Measurements from ENCODE around the gene ATP2A3.
"Not testable (repeated sequence)": the region's sequence is repeated elsewhere in the genome, so short reads cannot be mapped to it uniquely, and the experiment has no call there.

Gene ATP2A3

GRCh38 chr17:3991699-3992098, 27.5 kb upstream of the ATP2A3 start:
- DNase-seq (ENCODE audit: low read depth) = not testable (repeated sequence)

- DNase-seq (ENCODE audit: low read depth) = no peak
These were observed 26.3 kb upstream of the ATP2A3 start for GRCh38 chr17:3990386-3991127.

GRCh38 chr17:3989041-3989886, 25.0 kb upstream of the ATP2A3 start:
- DNase-seq (ENCODE audit: low read depth) = no peak

DNA sequence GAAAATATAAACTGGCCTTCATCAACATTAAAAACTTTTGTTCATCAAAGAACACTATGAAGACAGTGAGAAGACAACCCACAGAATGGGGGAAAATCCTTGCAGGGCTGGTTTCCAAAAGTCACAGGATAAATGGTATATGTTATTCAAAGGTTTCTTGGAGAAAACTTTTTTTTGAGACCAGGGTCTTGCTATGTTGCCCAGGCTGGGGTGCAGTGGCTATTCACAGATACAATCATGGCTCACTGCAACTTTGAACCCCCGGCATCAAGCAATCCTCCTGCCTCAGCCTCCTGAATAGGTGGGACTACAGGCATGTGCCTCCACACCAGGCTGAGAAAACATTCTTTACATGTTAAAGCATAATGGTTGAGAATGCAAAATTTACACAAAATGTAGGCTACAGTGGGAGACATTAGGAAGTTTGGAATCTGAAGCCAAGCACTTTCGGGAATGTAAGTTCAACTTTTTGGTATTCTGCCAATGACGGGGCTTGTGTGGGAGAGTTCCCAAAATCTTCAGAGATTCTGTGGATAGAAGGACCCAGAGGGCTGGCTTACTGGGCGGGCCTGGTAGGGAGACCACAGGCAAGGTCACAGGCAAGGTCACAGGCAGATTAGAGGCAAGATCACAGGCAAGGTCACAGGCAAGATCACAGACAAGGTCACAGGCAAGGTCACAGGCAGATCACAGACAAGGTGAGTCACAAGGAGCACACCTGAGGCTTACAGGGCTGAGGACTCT, 24.2 kb upstream of the ATP2A3 start:
- DNase-seq (ENCODE audit: low read depth) = no peak

DNA sequence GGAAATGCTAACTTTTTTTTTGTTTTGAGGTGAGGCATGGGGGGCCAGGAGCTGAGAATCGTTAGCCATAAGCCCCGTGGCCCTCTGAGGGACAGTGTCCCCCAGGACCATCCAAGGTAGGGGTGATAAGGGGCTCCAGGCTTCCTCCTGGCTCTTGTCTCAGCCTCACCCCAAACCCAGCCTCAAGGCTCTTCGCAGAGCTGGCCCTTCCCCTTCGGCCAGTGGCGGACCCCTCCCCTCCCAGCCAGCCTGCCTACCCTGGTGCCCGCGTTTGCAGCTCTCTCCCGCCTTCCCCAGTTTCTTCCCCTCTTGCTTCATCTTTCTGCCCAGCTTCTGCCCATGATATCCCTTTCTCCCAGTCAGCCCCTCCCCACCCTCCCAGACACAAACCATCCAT, 22.7 kb upstream of the ATP2A3 start:
- no peak for DNase-seq (ENCODE audit: low read depth)

DNA sequence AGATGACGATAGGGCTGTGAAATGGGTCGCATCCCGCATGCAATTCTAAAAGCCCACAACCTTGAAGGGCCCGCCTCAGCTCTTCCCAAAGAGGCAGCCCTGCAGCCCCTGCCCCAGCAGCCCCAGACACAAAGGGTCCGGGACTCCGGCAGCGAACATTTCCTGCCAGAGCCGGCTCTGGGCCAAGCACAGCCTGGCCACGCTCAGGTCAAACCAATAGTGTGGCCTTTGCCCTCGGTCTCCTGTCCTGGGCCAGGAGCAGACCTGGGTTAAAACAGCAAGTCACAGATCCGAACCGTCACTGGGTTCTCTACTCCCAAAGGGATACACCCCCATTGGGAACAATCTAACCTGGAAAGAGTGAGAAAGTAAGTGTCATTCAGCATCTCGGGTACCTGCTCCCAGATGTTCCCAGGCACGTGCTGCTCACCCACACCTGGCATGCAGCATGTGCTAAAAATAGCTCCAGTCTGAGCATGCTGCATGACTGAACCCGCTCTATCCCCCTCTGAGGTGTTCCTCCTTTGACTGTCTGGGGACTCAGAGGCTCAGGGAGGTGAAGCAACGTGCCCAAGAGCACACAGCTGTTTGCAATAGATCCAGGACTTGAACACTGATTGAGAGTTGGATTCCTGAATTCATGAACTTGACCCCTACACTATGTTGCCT, 22.2 kb upstream of the ATP2A3 start:
- no peak for DNase-seq (ENCODE audit: low read depth)

- DNase-seq (ENCODE audit: low read depth) = no peak
These were observed 21.6 kb upstream of the ATP2A3 start for GRCh38 chr17:3985846-3986245.

DNA sequence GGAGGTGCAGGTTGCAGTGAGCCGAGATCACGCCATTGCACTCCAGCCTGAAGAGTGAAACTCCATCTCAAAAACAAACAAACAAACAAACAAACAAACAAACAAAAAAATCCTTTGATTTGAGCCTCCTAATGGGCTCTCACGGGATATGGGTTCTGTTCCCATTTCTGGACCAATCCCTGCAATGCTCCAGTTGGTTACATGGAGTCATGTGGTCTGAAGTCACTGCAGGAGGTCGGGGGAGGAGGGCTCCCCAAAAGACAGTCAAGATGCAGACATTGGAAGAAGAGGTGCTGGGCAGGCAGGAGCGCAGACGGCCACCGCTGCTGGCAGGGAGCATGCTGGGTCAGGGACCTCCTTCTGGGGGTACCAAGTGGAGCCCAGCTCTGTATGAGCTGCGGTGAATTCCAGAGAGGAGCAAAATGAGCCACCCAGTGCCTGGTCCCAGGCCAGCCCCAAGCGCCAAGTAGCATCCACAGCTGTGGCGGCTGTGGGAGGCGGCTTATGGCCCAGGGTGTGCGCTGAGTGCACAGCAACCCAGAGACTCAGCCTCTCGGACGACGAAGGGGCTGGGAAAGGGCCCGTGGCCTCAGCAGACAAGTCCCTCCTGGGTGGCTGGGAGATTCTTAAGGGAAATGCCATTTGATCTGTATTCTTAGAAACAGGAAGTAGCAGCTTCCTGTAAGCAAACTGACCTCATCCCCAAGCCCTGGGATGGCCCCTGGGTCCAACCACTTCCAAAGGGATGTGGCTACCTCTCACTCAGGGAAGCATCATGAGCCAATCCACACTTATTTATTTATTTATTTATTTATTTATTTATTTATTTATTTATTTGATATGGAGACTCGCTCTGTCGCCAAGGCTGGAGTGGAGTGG, 19.6 kb upstream of the ATP2A3 start:
- no peak for DNase-seq (ENCODE audit: low read depth)

DNA sequence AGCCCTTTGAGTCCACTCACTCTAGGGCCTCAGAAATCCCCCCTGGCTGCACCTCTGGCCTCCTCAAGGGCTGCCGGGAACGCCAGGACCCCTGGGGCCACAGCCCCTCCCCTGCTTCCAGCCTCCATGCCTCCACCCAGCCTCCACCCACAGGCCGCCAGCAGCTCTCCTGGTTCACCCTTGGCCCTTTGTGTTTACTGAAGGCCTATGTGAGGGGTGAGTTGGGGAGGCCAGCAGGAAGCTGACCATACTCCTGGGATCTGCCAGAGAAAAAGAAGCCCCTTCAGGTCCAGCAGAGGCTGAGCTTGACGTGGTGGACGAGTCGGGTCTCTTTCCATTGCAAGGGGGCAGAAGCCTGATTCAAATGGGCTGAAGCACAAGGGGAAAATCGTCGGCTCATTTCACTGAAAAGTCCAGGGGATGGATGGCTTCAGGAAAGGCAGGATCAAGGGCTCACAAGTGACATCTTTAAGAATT, 18.3 kb upstream of the ATP2A3 start:
- no peak for DNase-seq (ENCODE audit: low read depth)

GRCh38 chr17:3982113-3982512, 17.9 kb upstream of the ATP2A3 start:
- no peak for DNase-seq (ENCODE audit: low read depth)

DNA sequence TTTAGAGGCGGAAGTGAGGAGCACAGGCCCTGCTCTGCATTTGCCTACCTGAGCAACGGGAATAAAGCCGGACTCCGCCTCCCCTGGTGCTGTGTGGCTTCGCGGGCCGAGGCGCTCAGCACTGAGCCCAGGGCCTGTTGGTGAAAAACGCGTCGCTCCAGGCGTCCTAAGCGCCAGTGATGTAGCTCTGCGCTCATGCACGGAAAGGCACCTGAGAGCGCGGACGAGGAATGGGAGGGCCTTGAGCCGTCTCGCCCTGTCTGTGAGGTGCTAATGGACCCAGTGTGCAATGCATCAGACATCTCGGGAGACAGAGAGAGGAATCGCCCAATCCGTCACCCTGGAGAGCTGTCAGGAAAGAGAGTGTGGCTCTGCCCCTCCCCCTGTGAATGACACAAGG, 17.2 kb upstream of the ATP2A3 start:
- DNase-seq (ENCODE audit: low read depth) = no peak

GRCh38 chr17:3980381-3981014, 16.3 kb upstream of the ATP2A3 start:
- DNase-seq (ENCODE audit: low read depth) = no peak

- no peak for DNase-seq (ENCODE audit: low read depth)
These were observed 15.0 kb upstream of the ATP2A3 start for GRCh38 chr17:3979290-3979611.

- DNase-seq (ENCODE audit: low read depth) = no peak
These were observed 14.4 kb upstream of the ATP2A3 start for GRCh38 chr17:3978421-3979289.

GRCh38 chr17:3977387-3977786, 13.2 kb upstream of the ATP2A3 start:
- DNase-seq (ENCODE audit: low read depth) = no peak

- no peak for DNase-seq (ENCODE audit: low read depth)
These were observed 12.5 kb upstream of the ATP2A3 start for GRCh38 chr17:3976675-3977171.

DNA sequence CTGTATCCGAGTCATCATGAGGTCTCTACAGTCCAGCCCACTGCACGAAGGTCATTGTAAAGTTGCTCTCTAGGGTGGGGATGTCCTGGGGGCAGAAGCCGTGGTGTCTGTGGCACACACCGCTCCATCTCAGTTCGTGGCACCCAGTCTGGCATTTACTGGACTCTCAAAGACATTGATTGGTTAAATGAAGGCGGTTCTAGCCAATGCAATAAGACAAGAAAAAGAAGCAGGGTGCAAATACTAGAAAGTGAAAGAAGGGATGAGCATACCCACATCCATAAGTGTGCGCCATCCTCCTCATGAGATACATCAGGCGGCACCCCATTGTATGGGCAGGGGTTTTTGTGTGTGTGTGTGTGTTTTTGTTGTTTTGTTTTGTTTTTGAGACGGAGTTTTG, 10.7 kb upstream of the ATP2A3 start:
- DNase-seq (ENCODE audit: low read depth) = no peak

DNA sequence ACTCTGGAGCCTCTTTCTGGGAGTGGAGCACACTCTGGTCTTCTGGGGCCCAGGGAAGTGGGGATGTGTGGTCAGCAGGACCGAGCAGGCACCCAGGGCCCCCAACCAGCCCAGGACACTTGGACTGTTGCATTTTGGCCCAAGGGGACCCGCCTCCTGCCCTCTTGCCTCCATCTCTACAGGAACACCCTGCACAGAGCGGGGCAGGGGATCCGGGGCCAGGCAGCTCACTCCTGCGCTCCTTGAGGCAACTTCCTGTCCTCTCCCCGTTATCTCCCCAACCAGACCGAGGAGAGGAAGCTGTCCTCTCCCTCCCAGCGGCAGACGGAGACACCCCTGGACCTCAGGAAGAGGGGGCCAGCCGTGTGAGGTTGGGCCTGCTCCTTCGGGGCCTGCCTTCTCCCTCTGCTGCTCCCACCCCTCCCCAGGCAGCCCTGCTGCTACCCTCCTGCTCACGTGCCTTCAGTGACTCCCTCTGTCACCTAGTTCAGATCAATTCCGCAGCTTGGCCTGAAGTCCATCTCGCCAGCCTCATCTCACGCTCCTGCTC, 10.0 kb upstream of the ATP2A3 start:
- DNase-seq (ENCODE audit: low read depth) = no peak

GRCh38 chr17:3973495-3974137, 9.4 kb upstream of the ATP2A3 start:
- DNase-seq (ENCODE audit: low read depth) = no peak
